Neural progenitor cell (in vitro differentiated cells): ENCODE measurements around the gene VASH2. TPM values are rescaled to one million over a fixed set of nuclear protein-coding genes. Genes with fewer than 3 reads are reported as not detected.
A peak's percentile ranks its signal among the peaks of the same experiment; 100 is the strongest.

Source experiments
- DNase-seq: peaks from one replicate; pipeline ENCODE4 v3.0.0-alpha.2; 2016; ENCODE audit warnings: low spot score
- H2AFZ ChIP-seq: fragments of 200-600 bp; sonication (generic); replicated peaks from 2 replicates; pipeline ENCODE4 v1.6.1; 2016; ENCODE audit warnings: antibody characterized with exemption
- H3F3A ChIP-seq: fragments of 200-600 bp; sonication (generic); 2 replicates; pipeline ENCODE4 v1.6.1; 2016; ENCODE audit warnings: antibody characterized with exemption, low read depth
- H3K27ac ChIP-seq: fragments of 200-600 bp; sonication (generic); 2 replicates; pipeline ENCODE4 v1.5.1; 2016; ENCODE audit warnings: mild to moderate bottlenecking
- H3K27me3 ChIP-seq: fragments of 200-600 bp; sonication (generic); 2 replicates; pipeline ENCODE4 v1.6.1; 2016; ENCODE audit warnings: mild to moderate bottlenecking, moderate library complexity
- H3K36me3 ChIP-seq: fragments of 200-600 bp; sonication (generic); 2 replicates; pipeline ENCODE4 v1.5.1; 2016
- H3K4me1 ChIP-seq: fragments of 200-600 bp; sonication (generic); 2 replicates; pipeline ENCODE4 v1.6.1; 2016; ENCODE audit warnings: mixed run types
- H3K4me2 ChIP-seq: fragments of 200-600 bp; sonication (generic); 2 replicates; pipeline ENCODE4 v1.6.1; 2016
- H3K4me3 ChIP-seq: fragments of 200-600 bp; sonication (generic); 2 replicates; pipeline ENCODE4 v1.5.1; 2016
- H3K79me2 ChIP-seq: fragments of 200-600 bp; sonication (generic); 2 replicates; pipeline ENCODE4 v1.6.1; 2016; ENCODE audit warnings: low read depth
- H3K9ac ChIP-seq: fragments of 200-600 bp; sonication (generic); 2 replicates; pipeline ENCODE4 v1.6.1; 2016
- H3K9me3 ChIP-seq: fragments of 200-600 bp; sonication (generic); 2 replicates; pipeline ENCODE4 v1.5.1; 2016; ENCODE audit warnings: low read depth
- H4K20me1 ChIP-seq: fragments of 200-600 bp; sonication (generic); 2 replicates; pipeline ENCODE4 v1.6.1; 2016; ENCODE audit warnings: low read depth
- H3K27ac Mint-ChIP-seq: 3 replicates; pipeline ENCODE4 v1.8.0; 2021; ENCODE audit warnings: mixed read lengths
- H3K27me3 Mint-ChIP-seq: 2 replicates; pipeline ENCODE4 v1.8.0; 2022; ENCODE audit warnings: low read depth, mild to moderate bottlenecking, inconsistent platforms, moderate library complexity, mixed read lengths; ENCODE audit not compliant: insufficient read depth
- H3K36me3 Mint-ChIP-seq: 3 replicates; pipeline ENCODE4 v1.8.0; 2021; ENCODE audit warnings: mixed read lengths
- H3K4me1 Mint-ChIP-seq: 3 replicates; pipeline ENCODE4 v1.8.0; 2021; ENCODE audit warnings: mixed read lengths
- H3K4me3 Mint-ChIP-seq: 3 replicates; pipeline ENCODE4 v1.8.0; 2021; ENCODE audit warnings: mild to moderate bottlenecking, moderate library complexity, mixed read lengths
- H3K9me3 Mint-ChIP-seq: 3 replicates; pipeline ENCODE4 v1.8.0; 2020; ENCODE audit warnings: mixed read lengths
- EZH2 ChIP-seq: fragments of 200-600 bp; sonication (generic); IDR thresholded peaks from 2 replicates; pipeline ENCODE4 v1.6.1; 2017; ENCODE audit warnings: antibody characterized with exemption, mild to moderate bottlenecking, moderate library complexity
- EZH2phosphoT487 ChIP-seq: fragments of 200-600 bp; sonication (generic); IDR thresholded peaks from 2 replicates; pipeline ENCODE4 v1.6.1; 2017; ENCODE audit warnings: antibody characterized with exemption
- total RNA-seq: library from RNA; depleted of rRNA; stranded (reverse); fragments of >200 nt; gene quantifications from 2 replicates; pipeline ENCODE4 v1.2.3, GENCODE V29; 2015; ENCODE audit warnings: low replicate concordance
- TF ChIP-seq, protein P1 (sequence below): fragments of 200-600 bp; sonication (generic); IDR thresholded peaks from 2 replicates; pipeline ENCODE4 v1.5.1; 2017; ENCODE audit warnings: antibody characterized with exemption, mild to moderate bottlenecking

Gene VASH2
- total RNA-seq, 1 donor from 2014 or later, result 5.2 TPM

DNA sequence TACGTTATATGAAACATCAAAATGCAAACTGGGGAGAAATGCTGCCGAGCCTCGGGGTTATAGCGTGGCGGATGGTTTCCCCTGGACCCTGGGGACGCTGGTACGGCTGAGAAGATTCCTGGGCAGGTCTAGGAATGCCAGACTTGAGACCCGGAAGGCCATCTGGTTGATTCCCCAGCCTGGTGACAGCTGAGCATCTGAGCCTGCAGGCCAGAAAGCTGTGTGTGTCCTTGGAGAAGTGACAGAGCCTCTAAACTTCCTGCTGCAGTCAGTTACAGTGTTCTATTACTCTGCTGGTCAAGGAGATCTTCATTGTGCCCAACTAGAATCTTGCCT is 2.3 kb downstream of the VASH2 start:
- H3K36me3 Mint-ChIP-seq, result peaks cover 15% of the 10 kb centered on the region
- peak overlapping the region; percentile 76 for H3K4me3 Mint-ChIP-seq
- Histone ChIP-seq H3K9me3 (no peaks in the 10 kb centered on the region), H3K4me1 (peaks cover 12% of the 10 kb centered on the region), H3F3A (peaks cover 22% of the 10 kb centered on the region), H3K36me3 (no peaks in the 10 kb centered on the region), H3K4me2 (no peak overlapping the region), H3K4me3 (no peak overlapping the region), H3K9ac (no peak overlapping the region), H3K27ac (no peak overlapping the region), H4K20me1 (peaks cover 4% of the 10 kb centered on the region), H2AFZ (no peak overlapping the region), H3K27me3 (peaks cover 37% of the 10 kb centered on the region), H3K79me2 (peaks cover 4% of the 10 kb centered on the region)
- peaks cover 4% of the 10 kb centered on the region for H3K27me3 Mint-ChIP-seq
- TF ChIP-seq, protein P1, sequence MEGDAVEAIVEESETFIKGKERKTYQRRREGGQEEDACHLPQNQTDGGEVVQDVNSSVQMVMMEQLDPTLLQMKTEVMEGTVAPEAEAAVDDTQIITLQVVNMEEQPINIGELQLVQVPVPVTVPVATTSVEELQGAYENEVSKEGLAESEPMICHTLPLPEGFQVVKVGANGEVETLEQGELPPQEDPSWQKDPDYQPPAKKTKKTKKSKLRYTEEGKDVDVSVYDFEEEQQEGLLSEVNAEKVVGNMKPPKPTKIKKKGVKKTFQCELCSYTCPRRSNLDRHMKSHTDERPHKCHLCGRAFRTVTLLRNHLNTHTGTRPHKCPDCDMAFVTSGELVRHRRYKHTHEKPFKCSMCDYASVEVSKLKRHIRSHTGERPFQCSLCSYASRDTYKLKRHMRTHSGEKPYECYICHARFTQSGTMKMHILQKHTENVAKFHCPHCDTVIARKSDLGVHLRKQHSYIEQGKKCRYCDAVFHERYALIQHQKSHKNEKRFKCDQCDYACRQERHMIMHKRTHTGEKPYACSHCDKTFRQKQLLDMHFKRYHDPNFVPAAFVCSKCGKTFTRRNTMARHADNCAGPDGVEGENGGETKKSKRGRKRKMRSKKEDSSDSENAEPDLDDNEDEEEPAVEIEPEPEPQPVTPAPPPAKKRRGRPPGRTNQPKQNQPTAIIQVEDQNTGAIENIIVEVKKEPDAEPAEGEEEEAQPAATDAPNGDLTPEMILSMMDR, result no peak
- no peak for TF ChIP-seq EZH2phosphoT487
- TF ChIP-seq EZH2, result no peak
- H3K4me1 Mint-ChIP-seq, result peaks cover 14% of the 10 kb centered on the region
- peaks cover 2% of the 10 kb centered on the region for H3K9me3 Mint-ChIP-seq
- DNase-seq, result no peak
- no peak overlapping the region for H3K27ac Mint-ChIP-seq

DNA sequence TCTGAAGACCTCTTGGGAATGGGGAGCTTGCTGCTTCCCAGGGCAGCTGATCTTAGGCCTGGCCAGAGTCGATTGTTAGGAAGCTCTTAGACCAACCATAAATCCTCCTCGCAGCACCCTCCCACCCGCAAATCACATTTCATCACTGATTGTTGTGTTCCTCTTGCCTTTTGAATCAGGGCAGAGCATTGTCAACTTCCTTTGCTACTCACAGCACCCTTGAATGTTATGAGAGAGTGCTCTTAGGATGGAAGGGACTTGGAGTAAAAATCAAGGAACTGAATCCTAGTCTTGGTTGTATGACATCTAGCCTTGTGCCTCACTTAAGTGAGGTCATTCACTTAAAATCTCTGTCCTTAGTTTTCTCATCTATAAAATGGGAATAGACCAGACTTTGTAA is 3.0 kb downstream of the VASH2 start:
- peaks cover 4% of the 10 kb centered on the region for H4K20me1 ChIP-seq
- H2AFZ ChIP-seq, result no peak overlapping the region
- H3K27me3 ChIP-seq, result peaks cover 36% of the 10 kb centered on the region
- H3K4me3 Mint-ChIP-seq, result peak overlapping the region; percentile 49
- DNase-seq, result no peak
- peaks cover 4% of the 10 kb centered on the region for H3K27me3 Mint-ChIP-seq
- TF ChIP-seq EZH2phosphoT487 (no peak), EZH2 (no peak)
- TF ChIP-seq, protein P1, result no peak
- H3F3A ChIP-seq, result peaks cover 22% of the 10 kb centered on the region
- H3K27ac ChIP-seq, result no peak overlapping the region
- no peak overlapping the region for H3K4me3 ChIP-seq
- no peak overlapping the region for H3K4me2 ChIP-seq
- peaks cover 15% of the 10 kb centered on the region for H3K36me3 Mint-ChIP-seq
- H3K9ac ChIP-seq, result no peak overlapping the region
- H3K36me3 ChIP-seq, result no peaks in the 10 kb centered on the region
- no peak overlapping the region for H3K27ac Mint-ChIP-seq
- H3K4me1 Mint-ChIP-seq, result peaks cover 14% of the 10 kb centered on the region
- peaks cover 12% of the 10 kb centered on the region for H3K4me1 ChIP-seq
- peaks cover 2% of the 10 kb centered on the region for H3K9me3 Mint-ChIP-seq
- H3K9me3 ChIP-seq, result no peaks in the 10 kb centered on the region
- H3K79me2 ChIP-seq, result peaks cover 4% of the 10 kb centered on the region

DNA sequence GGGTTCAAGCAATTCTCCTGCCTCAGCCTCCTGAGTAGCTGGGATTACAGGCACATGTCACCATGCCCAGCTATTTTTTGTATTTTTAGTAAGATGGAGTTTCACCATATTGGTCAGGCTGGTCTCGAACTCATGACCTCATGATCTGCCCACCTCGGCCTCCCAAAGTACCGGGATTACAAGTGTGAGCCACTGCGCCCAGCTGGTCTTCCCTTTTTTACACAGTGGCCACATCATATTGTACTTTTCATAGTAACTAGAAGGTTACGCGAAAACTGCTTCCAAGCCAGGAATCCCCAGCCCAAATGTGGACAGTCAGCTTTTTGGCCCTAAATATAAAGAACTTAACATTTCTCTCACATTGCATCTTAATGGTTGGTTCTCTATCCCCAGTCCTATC is 4.2 kb downstream of the VASH2 start:
- H3K4me1 ChIP-seq, result peaks cover 12% of the 10 kb centered on the region
- H3K27me3 Mint-ChIP-seq, result peaks cover 2% of the 10 kb centered on the region
- H3K27ac ChIP-seq, result no peak overlapping the region
- H3K27me3 ChIP-seq, result peaks cover 24% of the 10 kb centered on the region
- no peaks in the 10 kb centered on the region for H3K9me3 ChIP-seq
- H4K20me1 ChIP-seq, result peaks cover 4% of the 10 kb centered on the region
- no peak overlapping the region for H3K4me3 Mint-ChIP-seq
- DNase-seq, result no peak
- no peaks in the 10 kb centered on the region for H3K9me3 Mint-ChIP-seq
- no peak overlapping the region for H3K4me3 ChIP-seq
- H3K27ac Mint-ChIP-seq, result no peak overlapping the region
- no peak overlapping the region for H3K4me2 ChIP-seq
- H3K4me1 Mint-ChIP-seq, result peaks cover 18% of the 10 kb centered on the region
- no peak for TF ChIP-seq EZH2phosphoT487
- TF ChIP-seq, protein P1, result no peak
- TF ChIP-seq EZH2, result no peak
- H3K9ac ChIP-seq, result no peak overlapping the region
- H3K79me2 ChIP-seq, result peaks cover 4% of the 10 kb centered on the region
- peaks cover 18% of the 10 kb centered on the region for H3K36me3 Mint-ChIP-seq
- H3F3A ChIP-seq, result peaks cover 19% of the 10 kb centered on the region
- no peak overlapping the region for H2AFZ ChIP-seq
- H3K36me3 ChIP-seq, result no peaks in the 10 kb centered on the region
